Activated CD4-positive, alpha-beta T cell treated with anti-CD3 and anti-CD28 coated beads, Interleukin-2, Interleukin-6, amounts not matched to agents 100 ng/mL and 50 ng/mL, durations not matched to agents 16 hours and 8 hours (primary cell): ENCODE measurements around the gene DPH2.

ENCODE experiments used
- DNase-seq: peaks from one replicate; pipeline ENCODE4 v3.0.0-alpha.2; 2020

DPH2 gene

GRCh38 chr1:43985984-43986595 lies 16.3 kb downstream of the DPH2 start:
- DNase-seq = no peak

DNA sequence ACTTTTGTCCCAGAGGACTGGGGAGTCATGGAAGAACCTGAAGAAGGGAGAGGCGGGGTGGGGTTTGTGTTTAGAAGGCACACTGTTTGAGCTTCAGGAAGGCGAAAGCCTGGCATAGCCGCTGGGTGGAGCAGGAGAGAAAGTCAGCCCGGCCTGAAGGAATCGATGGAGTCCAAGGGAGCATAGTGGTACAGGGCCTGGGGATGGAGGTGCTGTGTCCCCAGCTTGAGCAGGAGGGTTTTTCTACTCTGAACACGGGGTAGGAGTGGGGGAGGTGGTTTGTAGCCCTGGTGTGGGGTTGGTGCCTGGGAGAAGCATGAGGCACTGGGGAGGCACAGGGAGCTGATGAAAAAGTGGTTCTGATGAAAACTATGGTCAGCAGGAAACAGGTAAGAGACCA lies 16.9 kb downstream of the DPH2 start:
- no peak for DNase-seq

GRCh38 chr1:43987159-43987902 lies 17.5 kb downstream of the DPH2 start:
- no peak for DNase-seq

GRCh38 chr1:43990271-43991199 lies 20.7 kb downstream of the DPH2 start:
- DNase-seq = no peak

GRCh38 chr1:43991200-43991475 lies 21.3 kb downstream of the DPH2 start:
- no peak for DNase-seq

- peak; percentile 85 for DNase-seq
Observed at GRCh38 chr1:43991476-43992231, 21.8 kb downstream of the DPH2 start, which contains the start of gene CCDC24. Gene CCDC24 (plus strand): TSS chr1:43991599. CDS start chr1:43991879, 280 bp downstream.

DNA sequence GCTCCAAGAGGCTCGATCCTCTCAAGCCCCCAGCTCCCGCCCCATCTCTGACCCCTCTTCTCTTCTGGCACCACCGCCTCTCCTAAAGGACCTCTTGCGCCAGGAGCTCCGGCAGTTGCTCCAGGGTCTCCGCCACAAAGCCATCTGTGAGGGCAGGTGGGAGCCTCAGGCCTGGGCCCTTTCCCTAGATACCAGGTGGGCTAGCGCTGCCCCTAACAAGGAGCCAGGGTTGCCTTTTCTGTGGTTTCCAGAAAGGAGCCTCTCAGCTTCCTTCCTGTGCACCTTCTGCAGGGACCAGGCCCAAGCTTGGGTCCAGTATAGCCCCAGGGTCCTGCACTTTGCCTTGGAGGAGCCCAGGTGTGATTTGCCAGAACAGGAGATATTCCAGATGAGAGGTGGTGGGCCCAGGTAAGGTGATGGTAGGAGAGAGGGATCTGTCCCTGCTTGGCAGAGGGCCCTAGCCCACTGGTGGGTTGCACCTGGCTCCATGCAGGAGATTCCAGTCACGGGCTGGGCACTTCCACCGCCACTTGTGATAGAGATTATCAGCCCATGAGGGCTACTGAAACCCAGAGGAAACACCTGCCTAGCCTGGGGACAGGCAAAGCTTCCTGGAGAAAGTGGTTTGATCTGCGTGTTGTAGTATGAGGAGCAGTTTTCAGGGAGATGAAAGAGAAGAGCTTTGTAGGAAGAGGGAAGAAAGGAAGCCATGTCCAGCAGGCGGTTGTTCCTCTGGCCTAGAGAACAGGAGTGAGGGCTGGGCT lies 22.6 kb downstream of the DPH2 start:
- DNase-seq = no peak

DNA sequence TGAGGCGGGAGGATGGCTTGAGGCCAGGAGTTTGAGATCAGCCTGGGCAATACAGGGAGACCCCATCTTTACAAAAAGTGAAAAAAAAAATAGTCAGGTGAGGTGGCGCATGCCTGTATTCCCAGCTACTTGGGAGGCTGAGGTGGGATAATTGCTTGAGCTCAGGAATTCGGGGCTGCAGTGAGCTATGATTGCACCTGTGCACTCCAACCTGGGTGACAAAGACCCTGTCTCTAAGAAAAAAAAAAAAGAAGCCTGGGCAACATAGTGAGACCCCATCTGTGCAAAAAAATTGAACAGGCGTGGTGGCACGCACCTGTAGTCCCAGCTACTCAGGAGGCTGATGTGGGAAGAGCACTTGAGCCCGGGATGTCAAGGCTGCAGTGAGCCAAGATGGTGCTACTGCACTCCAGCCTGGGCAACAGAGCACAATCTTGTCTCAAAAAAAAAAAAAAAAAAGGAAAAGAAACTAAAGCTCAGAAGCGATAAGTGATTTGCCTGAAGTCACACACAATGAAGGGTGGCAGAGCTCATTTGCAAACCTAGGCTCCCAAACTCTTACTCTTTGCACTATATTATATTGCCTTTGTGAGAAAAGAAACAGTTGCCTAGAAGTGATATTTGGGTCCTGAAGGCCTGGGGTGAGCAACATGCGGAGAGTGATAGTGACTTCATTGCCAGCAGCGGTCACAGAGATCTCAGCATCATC lies 23.6 kb downstream of the DPH2 start:
- DNase-seq = no peak

- no peak for DNase-seq
Observed at GRCh38 chr1:43994071-43994470, 24.3 kb downstream of the DPH2 start.

DNA sequence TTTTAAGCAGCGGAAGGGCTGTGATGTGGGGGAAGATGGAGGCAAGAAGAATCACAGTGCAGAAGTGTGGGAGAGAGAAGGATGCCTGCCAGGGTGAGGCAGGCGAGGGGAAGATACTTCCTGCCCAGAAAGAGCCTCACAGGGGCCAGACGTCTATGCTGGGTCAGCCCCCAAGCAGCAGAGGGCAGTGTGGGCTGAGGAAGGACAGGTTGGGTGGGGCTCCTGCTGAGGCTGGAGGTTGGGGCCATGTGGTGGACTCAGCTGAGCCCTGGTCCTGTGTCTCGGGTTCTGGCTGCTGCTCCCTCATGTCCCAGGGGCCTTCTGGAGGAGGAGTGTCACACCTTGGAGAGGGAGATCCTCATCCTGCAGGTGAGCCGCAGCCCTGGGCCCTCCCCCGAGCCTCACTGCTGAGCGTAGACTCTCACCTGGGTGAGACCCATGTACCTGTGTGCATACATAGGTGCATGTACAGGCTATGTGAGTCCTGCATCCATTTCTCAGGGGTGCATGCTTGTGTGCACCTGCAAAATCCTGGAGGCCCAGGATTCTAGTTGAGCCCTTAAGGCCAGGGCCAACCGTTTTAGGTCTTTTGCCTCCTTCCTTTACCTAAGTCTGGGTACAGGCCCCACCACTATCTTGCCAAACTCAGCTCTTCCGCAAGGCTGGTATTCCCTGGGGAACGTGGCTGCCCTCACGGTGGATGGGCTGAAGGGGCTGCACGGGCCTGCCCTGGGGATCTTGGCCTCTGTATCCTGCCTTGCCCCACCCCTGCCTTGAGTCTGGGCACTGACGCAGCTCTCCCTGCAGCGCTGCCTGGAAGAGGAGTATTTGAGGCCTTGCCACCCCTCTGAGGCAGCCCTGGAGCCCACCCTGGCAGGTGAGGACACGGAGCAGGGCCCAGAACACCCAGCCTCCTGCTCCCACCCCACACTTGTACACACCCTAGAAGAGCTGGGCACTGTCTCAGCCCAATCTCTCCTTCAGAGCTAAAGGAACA lies 25.3 kb downstream of the DPH2 start:
- DNase-seq = peak; percentile 21

GRCh38 chr1:43995984-43996732 lies 26.3 kb downstream of the DPH2 start:
- DNase-seq = no peak

GRCh38 chr1:43996733-43997115 lies 26.9 kb downstream of the DPH2 start:
- DNase-seq = no peak

- no peak for DNase-seq
Observed at GRCh38 chr1:43997295-43997999, 27.6 kb downstream of the DPH2 start.

DNA sequence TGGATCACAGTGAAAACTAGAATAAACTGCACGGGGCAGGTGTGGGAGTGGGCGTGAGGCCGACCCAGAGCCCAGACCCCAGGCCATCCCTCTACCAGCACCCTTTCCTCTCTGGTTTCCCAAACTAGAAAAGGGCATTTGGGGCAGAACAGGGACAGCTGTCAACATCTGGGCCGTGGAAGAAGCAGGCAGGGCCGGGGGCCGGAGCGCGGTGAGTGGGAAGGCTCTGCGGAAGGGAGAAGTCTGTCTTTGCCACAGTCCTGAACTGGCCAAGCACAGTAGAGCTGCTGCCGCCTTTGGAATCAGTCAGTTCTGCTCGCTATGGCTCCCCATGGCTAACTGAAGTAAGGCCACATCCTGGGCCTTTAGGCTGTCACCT lies 28.2 kb downstream of the DPH2 start:
- DNase-seq = no peak

GRCh38 chr1:43999455-43999854 lies 29.6 kb downstream of the DPH2 start:
- no peak for DNase-seq

GRCh38 chr1:44000122-44000665 lies 30.4 kb downstream of the DPH2 start:
- no peak for DNase-seq

DNA sequence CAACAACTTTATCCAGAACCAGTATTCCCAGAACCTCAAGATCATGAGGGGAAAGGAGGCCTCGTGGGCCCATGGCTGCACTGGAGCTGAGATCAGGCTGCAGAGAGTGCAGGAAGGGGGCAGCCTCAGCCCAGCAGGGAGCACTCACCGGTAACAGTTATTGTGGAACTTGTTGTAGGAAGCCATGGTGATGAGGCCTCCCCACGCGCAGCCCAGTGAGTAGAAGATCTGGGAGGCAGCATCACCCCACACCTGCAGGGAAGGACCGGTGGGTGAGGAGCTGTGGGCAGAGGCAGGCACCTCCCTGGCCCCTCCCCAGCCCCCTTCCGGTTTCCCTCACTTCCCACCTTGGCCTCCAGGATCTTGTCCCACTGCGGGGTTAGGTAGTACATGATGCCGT lies 32.4 kb downstream of the DPH2 start:
- DNase-seq = no peak

DNA sequence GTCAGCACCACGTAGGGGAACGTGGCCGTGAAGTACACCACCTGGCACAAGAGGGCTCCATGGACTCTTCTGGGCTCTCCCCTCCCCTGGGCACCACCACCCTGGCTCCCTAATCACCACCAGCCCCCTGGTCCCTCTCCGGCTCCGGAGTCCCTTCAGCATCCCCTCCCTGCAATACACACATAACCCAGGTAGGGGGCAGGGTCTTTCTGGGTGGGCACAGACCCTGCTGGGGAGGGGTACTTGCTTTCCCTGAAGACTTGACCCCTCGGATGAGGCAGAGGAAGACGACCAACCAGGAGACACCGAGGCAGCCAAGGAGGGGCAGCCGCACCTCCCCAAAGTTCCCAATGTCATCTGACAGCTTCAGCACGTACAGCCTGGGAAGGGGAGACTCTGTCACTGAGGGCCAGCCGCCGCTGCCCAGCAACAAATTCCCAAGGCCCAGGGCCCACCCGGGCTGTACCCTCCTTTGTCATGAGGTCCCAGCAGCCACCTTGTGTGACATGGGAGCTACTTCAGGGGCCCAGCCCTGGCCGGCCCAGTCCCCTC lies 32.9 kb downstream of the DPH2 start:
- no peak for DNase-seq
